GM20431 (cell line): ENCODE measurements around the gene LYPD1.

Experiments used
- in situ Hi-C: fragments of 300-500 bp; cut with MseI, MboI; formaldehyde crosslinking; loops from one replicate; pipeline ENCODE4 v1.15.0; 2020; ENCODE audit warnings: low sequenced_read_pairs; ENCODE audit not compliant: unreplicated experiment

LYPD1 gene

DNA sequence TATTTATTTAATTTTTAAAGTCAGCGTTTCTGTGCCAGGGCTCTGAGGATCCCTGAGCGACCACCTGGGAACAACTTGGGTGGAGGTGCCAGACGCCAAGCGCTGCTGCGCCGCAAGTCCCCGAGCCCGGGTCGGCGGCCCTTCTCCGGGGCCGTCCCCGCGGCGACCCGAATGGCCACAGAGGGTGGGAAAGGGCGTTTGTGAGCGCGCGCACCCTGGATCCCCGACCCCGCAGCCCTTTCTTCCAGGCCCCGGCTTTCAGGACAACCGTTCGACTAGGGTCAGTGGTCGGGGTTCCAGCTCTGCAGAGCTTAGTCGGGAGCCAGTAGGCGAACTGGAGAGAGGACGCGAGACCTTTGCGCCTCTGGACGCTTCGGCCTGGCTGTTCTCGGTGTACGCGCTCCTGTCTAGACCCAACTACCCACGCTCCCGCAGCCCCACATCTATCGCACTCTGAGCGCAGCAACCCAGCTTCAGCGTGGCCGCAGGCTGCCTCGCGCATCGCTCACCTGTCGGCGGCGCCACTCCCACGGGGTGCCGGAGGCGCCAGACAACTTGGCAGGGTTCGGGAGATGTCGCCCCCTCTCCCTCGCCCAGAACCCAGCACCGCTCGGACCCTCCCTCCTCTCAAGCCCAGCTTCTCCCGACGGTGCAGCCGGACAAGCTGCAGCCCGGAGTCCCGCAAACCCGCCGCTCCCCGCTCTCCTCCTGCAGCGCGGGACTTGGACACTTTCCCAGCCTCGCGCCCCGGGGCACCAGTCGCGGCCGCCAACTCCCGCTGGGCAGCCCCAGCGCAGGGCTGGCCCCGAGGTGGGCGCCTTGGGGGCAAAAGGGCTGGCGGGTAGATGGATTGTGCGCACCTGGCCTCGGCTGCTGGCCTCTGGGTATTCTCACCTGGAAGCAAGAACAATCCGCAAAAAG, 758 bp downstream of the LYPD1 start:
- in situ Hi-C loops: no loop called here

GRCh38 chr2:132668189-132668823, 1.7 kb downstream of the LYPD1 start:
- in situ Hi-C loops: no loop called here

DNA sequence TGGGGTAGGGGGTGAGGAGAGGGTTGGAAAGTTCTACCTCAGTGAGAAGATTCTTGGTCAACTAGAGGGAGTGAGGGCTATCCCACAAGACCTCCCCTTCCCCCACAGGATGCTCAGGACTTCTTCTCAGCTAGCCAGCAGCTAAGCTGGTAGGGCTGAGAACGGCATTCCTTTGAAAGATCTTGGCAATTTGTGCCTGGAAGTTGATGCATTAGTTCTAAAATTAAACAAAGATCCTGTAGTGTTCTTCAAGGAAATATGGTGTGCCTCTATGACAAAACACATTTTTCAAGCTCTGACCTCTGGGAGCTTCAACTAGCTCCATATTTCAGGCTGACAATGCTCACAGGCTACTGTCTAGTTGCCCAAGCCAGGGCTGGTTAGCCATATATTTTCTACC, 2.3 kb downstream of the LYPD1 start:
- in situ Hi-C loops: no loop called here

- in situ Hi-C loops: no loop called here
Measured at GRCh38 chr2:132665401-132666140, 4.4 kb downstream of the LYPD1 start.

DNA sequence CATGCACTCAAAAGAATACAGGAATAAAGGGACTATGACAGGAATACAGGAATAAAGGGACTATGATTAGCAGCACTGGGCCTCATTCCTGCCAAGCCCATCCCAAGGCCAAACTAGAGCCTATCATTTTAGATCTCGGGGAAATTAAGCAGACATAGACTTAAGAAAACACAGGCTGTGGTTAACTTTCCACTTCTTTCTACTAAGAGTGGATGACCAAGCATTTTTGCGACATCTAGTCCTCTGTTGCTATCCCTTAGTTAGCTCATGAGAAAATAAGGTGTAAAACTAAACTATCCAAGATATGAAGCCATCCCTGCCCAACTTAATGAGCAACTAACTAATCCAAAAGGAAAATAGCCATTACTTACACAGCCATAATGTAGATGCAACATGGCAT, 5.9 kb downstream of the LYPD1 start:
- in situ Hi-C loops: no loop called here

GRCh38 chr2:132662732-132663131, 7.3 kb downstream of the LYPD1 start:
- in situ Hi-C loops: no loop called here

GRCh38 chr2:132659331-132659730, 10.7 kb downstream of the LYPD1 start:
- in situ Hi-C loops: no loop called here

- in situ Hi-C loops: no loop called here
Measured at GRCh38 chr2:132656266-132656975, 13.6 kb downstream of the LYPD1 start.

DNA sequence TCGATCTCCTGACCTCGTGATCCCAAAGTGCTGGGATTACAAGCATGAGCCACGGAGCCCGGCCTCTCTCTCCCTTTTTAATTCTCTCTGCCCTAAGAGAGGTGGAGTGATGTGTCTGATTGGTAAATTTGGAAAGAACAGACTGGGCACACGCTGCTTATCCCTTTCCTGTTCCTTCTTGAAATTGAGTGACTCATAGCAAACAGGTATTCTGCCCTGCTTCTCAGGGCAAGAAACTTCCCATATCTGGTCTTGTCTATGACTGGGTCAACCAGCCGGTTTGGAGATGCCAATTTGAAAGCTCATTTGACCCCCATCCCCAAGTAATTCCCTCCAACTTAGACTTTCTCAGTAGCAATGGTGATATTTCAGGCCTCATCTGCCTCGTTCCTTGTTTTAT, 15.0 kb downstream of the LYPD1 start:
- in situ Hi-C loops: no loop called here

- in situ Hi-C loops: no loop called here
Measured at GRCh38 chr2:132654335-132654734, 15.7 kb downstream of the LYPD1 start.

DNA sequence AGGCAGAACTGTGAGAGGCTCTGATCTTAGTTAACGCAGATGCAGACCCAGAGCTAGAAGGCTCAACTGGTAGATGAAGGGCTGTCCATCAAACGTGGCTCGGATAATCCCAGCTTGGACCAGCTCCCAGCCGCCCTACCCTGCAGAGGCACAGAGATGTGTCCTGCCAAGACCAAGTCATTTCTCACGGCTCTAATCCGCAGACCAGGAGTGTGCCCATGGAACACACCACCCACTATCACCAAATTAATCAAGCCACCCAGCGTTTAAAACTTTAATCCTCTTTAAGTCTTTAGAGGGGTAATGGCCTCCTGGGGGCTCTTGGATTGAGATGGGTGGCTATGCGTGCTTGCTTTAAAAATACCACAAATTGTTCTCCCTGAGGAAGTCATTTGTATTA, 17.5 kb downstream of the LYPD1 start:
- in situ Hi-C loops: no loop called here

- in situ Hi-C loops: no loop called here
Measured at GRCh38 chr2:132651115-132652045, 18.6 kb downstream of the LYPD1 start.

DNA sequence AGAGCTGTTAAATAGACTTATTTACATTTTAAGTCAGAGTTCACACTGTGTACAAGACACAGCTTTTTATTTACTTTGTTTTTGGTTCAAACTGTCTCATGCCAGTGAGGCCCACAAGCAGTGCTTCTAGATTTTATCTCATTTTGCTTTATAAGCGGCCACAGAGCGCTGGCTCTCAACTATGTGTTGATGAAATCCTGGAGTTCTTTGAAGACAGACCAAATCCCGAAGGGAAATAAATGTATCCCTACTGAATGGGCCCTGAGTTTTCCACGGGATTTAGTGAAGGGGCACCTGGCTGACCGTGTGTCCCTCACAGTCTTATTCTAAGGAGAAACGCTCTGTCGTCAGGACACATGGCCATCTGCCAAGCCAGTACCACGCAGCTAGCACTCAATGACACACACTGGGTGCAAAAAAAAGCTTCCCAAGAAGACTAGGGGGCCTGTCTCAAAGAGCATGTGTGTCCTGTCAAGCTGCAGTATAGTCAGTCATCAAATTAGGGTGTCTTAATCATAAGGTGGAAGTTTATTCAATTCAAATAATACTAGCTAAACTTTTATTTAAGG, 23.4 kb downstream of the LYPD1 start:
- in situ Hi-C loops: no loop called here

DNA sequence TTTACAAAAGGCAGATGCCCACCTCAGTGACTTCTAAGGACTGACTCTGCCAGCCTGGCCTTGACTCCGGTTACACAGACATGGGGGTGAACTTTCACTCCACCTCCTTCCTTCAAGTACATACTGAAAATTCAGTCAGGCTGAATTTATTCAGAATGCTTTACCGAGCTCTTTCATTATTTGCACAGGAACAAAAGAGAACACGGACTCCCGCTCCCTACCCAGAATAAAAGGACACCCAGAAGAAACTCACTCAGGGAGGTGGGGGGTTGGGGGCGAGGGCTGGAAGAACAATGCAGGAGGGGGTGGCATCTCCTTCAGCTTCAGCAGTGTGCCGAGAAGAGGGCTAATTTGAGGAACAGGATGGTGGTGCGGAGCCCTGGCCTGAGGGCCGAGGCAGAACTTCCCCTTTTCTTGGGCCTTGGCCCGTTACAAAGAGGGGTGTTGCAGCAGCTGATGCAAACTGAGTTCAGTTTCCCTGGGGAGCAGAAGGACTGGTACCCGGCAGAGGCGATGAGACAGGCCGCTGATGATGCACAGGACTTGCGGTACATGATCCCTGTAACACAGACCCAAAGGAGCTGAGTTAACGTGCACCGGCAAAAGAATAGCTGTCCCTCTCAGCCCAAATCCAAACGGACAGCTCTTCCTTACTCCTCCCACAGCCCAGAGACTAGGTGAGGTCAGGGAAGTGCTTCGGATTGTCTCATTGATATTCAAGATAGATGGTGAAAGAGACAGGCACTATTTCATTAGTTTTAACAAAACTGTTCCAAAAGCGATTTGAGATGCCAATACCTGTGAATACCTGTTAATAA, 24.1 kb downstream of the LYPD1 start:
- in situ Hi-C loops: no loop called here

DNA sequence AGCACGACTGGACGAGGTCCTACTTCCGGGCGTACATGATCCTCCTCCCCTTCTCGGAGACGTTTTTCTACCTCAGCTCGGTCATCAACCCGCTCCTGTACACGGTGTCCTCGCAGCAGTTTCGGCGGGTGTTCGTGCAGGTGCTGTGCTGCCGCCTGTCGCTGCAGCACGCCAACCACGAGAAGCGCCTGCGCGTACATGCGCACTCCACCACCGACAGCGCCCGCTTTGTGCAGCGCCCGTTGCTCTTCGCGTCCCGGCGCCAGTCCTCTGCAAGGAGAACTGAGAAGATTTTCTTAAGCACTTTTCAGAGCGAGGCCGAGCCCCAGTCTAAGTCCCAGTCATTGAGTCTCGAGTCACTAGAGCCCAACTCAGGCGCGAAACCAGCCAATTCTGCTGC, 24.8 kb downstream of the LYPD1 start:
- in situ Hi-C loops: no loop called here

DNA sequence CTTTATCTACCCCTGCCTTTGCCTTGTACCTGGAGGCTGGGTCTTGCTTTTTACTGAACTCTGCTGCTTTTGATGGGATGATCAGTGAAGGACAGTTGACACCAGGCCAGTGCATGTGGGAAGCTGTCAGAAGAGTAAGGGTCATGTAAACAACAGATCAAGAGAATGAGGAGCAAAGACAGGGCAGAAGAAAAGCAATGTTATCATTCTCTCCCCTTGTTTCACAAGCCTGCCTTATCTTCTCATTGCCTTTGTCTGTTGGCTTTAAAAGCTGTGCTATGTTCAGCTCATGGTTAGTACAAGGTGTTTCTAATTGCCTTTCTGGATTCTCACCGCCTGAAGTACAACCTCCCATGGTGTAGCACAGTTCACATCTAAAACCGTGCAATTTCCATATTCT, 27.6 kb downstream of the LYPD1 start:
- in situ Hi-C loops: no loop called here

DNA sequence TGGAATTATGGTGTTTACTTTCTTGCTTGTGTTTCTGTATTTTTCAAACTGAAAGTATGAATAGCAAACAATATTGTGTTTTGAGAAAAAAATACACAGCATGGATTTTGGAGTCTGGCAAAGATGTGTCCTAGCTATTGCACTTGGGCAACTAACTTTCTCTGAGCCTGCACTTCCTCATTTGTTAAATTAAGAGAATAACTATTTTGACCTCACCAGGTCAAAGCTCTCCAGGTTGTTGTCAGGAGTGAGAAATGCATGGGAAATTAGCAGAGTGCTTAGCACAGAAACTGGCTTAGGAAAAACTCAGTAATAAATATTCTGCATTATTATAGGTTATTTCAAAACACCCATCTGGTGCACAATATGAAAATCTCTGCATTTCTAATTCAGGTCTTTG, 28.2 kb downstream of the LYPD1 start:
- in situ Hi-C loops: no loop called here

DNA sequence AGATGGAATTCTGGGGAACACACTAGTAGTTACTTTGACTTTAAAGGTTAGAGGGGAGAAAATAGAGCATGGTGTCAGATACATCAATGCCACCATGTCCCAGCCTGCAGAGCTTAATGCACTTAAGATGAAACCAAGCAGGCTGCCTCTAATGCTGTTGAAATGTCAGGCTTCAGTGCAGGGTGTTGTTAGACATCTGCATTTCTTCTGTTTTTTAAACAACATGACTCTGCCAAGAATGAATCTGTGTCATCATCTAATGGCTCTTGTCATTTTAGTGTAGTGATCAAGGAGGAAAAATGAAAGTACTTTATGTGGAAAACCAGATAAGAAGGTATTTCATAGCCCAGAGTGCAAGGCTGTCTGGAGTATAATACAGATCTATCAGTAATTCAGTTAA, 29.9 kb downstream of the LYPD1 start:
- in situ Hi-C loops: no loop called here
